ENCODE data around the gene CIB2. TPM values are rescaled to one million over a fixed set of nuclear protein-coding genes. Genes with fewer than 3 reads are reported as not detected.
A peak's percentile ranks its signal among the peaks of the same experiment; 100 is the strongest.

The CIB2 gene
- total RNA-seq, 3 donors from 2014 or later = 8.1 to 13.7 (median 10.9) TPM

GRCh38 chr15:78148392-78149067 lies 17.3 kb upstream of the CIB2 start:
- no peak for ATAC-seq
- H3K4me1 ChIP-seq (ENCODE audit: low read depth) = peaks cover 15% of the 10 kb centered on the region
- H3K9me3 ChIP-seq = no peaks in the 10 kb centered on the region
- no peak for DNase-seq
- intact Hi-C loops (cut with DNase I, micrococcal nuclease) = no loop called here
- TF ChIP-seq, protein P1, sequence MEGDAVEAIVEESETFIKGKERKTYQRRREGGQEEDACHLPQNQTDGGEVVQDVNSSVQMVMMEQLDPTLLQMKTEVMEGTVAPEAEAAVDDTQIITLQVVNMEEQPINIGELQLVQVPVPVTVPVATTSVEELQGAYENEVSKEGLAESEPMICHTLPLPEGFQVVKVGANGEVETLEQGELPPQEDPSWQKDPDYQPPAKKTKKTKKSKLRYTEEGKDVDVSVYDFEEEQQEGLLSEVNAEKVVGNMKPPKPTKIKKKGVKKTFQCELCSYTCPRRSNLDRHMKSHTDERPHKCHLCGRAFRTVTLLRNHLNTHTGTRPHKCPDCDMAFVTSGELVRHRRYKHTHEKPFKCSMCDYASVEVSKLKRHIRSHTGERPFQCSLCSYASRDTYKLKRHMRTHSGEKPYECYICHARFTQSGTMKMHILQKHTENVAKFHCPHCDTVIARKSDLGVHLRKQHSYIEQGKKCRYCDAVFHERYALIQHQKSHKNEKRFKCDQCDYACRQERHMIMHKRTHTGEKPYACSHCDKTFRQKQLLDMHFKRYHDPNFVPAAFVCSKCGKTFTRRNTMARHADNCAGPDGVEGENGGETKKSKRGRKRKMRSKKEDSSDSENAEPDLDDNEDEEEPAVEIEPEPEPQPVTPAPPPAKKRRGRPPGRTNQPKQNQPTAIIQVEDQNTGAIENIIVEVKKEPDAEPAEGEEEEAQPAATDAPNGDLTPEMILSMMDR (IDR thresholded peaks at IDR 0.05) = no peak
- H3K4me3 ChIP-seq = no peak overlapping the region
- H3K36me3 ChIP-seq (ENCODE audit: low read depth) = no peaks in the 10 kb centered on the region

DNA sequence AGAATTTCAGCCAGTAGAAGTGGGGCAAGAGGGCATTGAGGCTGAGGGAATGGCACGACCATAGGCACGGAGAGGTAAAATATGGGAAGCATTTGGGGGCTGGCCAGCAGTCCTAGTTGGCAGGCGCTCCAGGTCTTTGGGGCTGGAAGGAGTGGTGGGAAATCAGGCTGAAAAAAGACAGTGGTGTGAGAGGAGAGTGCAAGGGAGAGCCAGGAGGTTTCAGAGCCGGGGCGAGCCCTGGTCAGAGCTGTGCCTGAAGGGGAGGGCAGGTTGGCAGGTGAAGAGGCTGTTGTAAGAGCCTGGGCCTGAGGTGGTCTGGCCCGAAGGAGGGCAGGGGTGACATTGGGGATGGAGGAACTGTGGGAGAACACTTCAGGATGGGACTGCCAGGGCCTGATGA lies 16.3 kb upstream of the CIB2 start:
- H3K36me3 ChIP-seq (ENCODE audit: low read depth) = no peaks in the 10 kb centered on the region
- peak in 1 of 3 donors; percentile 31 for DNase-seq
- TF ChIP-seq, protein P1 (IDR thresholded peaks at IDR 0.05) = no peak
- intact Hi-C loops (cut with DNase I, micrococcal nuclease) = no loop called here
- no peak for ATAC-seq
- H3K4me1 ChIP-seq (ENCODE audit: low read depth) = peaks cover 15% of the 10 kb centered on the region
- H3K4me3 ChIP-seq = no peak overlapping the region
- no peaks in the 10 kb centered on the region for H3K9me3 ChIP-seq

GRCh38 chr15:78146425-78147154 lies 15.3 kb upstream of the CIB2 start:
- TF ChIP-seq, protein P1 (IDR thresholded peaks at IDR 0.05) = no peak
- ATAC-seq = no peak
- Histone ChIP-seq H3K4me3 (no peak overlapping the region), H3K4me1 (ENCODE audit: low read depth) (peaks cover 15% of the 10 kb centered on the region), H3K36me3 (ENCODE audit: low read depth) (no peaks in the 10 kb centered on the region), H3K9me3 (no peaks in the 10 kb centered on the region)
- no peak for DNase-seq
- intact Hi-C loops (cut with DNase I, micrococcal nuclease) = no loop called here

DNA sequence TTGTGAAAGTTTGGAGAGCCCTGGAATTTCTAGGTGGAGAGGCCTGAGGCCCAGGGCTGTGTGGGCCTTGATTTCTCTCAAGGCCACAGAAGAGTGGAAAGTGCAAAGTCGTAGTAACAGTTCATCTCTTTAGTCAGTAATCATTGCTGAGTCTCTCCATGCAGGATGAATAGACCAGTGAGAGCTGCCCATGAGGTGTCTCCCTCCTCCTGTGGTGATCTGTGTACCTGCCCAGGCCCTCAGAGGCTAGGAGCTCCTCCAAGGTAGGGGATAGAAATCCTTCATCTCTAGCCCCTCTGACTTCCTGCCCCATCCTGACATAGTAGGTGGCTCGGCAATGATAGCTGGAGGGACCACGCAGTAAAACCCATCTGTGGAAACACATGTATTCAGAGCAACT lies 11.1 kb upstream of the CIB2 start:
- intact Hi-C loops (cut with DNase I, micrococcal nuclease) = no loop called here
- DNase-seq (no peak), ATAC-seq (no peak)
- TF ChIP-seq, protein P1 (IDR thresholded peaks at IDR 0.05) = no peak
- H3K36me3 ChIP-seq (ENCODE audit: low read depth) = no peaks in the 10 kb centered on the region
- no peaks in the 10 kb centered on the region for H3K9me3 ChIP-seq
- no peak overlapping the region for H3K4me3 ChIP-seq
- H3K4me1 ChIP-seq (ENCODE audit: low read depth) = peaks cover 16% of the 10 kb centered on the region

DNA sequence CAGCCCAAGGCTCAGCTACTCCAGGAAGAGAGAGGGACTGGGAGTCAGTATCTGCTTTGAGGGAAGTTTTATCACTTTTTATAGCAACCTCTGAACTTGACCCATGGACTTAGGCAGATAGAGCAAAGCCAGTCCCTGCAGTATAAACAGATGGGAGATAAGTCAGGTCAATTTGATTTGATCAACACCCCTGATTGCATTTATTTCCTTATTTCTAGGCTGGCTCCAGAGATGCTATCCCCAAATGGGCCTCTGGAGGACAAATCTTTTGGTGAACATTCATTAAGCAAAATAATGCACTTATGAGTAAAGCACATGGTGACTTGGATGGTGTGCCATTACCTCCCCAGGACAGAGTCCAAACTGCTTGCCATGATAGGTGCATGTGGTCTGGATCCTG lies 9.0 kb upstream of the CIB2 start:
- Histone ChIP-seq H3K9me3 (no peaks in the 10 kb centered on the region), H3K36me3 (ENCODE audit: low read depth) (no peaks in the 10 kb centered on the region), H3K4me3 (no peak overlapping the region), H3K4me1 (ENCODE audit: low read depth) (peaks cover 17% of the 10 kb centered on the region)
- intact Hi-C loops (cut with DNase I, micrococcal nuclease) = no loop called here
- TF ChIP-seq, protein P1 (IDR thresholded peaks at IDR 0.05) = no peak
- ATAC-seq (peak; percentile 96), DNase-seq (peak in 1 of 3 donors; percentile 39)
